ENCODE measurements around the gene CFDP1. TPM values are rescaled to one million over a fixed set of nuclear protein-coding genes. Genes with fewer than 3 reads are reported as not detected.

The CFDP1 gene
- total RNA-seq, 1 experiment from 2014 or later: 52.6 TPM

DNA sequence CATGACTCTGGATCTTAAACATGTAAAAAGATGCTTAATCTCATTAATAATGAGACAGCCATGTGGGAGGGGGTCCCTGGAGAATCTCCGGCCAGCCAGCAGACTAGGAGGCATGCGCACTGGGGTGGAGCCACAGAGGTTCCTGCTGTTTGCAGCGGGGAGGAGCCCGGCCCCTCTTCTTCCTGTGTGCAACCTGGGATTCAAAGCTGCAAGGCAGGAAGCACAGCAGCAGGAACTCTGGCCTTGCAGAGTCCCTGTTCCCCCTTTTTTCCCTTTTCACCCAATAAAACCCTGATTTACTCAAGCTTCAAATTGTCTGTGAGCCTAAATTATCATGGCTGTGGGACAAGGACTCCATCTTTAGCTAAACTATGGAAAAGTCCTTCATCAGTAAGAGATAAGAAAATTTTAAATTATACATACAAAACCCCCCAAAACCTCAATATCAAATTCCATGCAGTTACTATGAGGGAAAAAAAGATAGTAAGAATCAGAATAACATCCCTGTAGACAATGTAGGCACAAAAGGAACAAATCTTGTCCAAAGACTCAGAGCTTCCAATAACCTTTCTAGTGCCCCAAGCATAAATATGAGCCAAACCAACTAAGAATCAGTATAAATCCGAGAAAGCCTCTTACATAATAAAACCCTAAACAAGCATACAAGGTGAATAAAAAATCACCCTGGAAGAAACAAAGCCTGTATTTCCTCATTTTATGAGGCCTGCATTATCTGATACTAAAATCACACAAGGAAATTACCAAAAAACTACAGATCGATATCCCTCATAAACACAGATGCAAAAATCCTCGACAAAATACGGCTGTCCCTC is 12.1 kb downstream of the CFDP1 start:
- intact Hi-C loops (cut with micrococcal nuclease; ENCODE audit: unreplicated experiment): no loop called here
- no peak overlapping the region for H3K4me3 ChIP-seq
- H3K4me2 ChIP-seq: no peak overlapping the region
- TF ChIP-seq CTCF (conservative IDR thresholded peaks at IDR 0.05): no peak
- no peak for TF ChIP-seq EZH2 (IDR thresholded peaks at IDR 0.05; ENCODE audit: low read depth)
- no peaks in the 10 kb centered on the region for H3K9me3 ChIP-seq (ENCODE audit: insufficient read depth, low read depth)
- no peaks in the 10 kb centered on the region for H3K4me1 ChIP-seq (replicated peaks; ENCODE audit: insufficient read depth)
- H3F3A ChIP-seq (ENCODE audit: insufficient read depth, low read depth): peaks cover 11% of the 10 kb centered on the region; the same call in 1 of the 2 replicates
- H3K9me2 ChIP-seq (ENCODE audit: insufficient read depth): no peaks in the 10 kb centered on the region
- H3K27me3 ChIP-seq (ENCODE audit: insufficient read depth, low read depth): no peaks in the 10 kb centered on the region
- peaks cover 29% of the 10 kb centered on the region for H4K20me1 ChIP-seq (ENCODE audit: insufficient read depth)
- no peak overlapping the region for H2AFZ ChIP-seq
- no peak overlapping the region for H3K27ac ChIP-seq
- no peaks in the 10 kb centered on the region for H3K36me3 ChIP-seq (ENCODE audit: low read depth)
- no TSS peak for BruUV-seq (replicated peaks)
- DNase-seq: peak in 1 of 2 experiments; percentile 58
- ChIA-PET CTCF (no interaction called here), POLR2A (ENCODE audit: unreplicated experiment) (interaction anchor here (0.6 to 0.8 kb wide), 2 partner anchors 12 to 42 kb away, joined by 3 to 11 read pairs; partner anchors contain the start of gene CFDP1)
- peaks cover 79% of the 10 kb centered on the region for H3K79me2 ChIP-seq (ENCODE audit: low read depth)

DNA sequence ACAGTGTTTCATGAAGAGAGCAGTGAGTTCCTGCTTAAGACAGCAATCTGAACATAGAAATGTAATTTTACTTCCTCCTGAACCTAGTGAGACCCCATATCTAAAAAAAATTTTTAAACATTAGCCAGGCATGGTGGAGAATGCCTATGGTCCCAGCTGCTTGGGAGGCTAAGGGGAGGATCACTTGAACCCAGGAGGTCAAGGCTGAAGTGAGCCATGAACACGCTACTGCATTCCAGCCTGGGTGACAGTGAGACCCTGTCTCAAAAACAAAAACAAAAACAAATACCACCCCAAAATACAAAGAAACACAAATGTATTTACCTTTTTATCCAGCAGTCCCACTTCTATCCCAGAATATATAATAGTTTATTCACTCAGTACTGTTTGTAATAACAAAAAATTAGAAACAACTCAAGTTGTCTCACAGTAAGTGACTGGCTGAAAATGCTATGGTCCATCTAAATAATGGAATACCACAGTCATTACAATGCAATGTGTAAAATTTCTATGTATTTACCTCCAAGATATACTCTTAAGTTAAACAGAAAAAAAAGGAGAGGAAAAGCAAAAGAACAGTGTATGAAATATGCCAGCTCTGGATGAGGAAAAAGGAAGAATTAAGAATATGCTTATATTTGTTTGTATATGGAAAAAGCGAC is 16.3 kb downstream of the CFDP1 start:
- Histone ChIP-seq H3K27ac (no peak overlapping the region), H3K27me3 (ENCODE audit: insufficient read depth, low read depth) (no peaks in the 10 kb centered on the region), H3K4me1 (replicated peaks; ENCODE audit: insufficient read depth) (no peaks in the 10 kb centered on the region), H3K9me3 (ENCODE audit: insufficient read depth, low read depth) (no peaks in the 10 kb centered on the region), H3K36me3 (ENCODE audit: low read depth) (no peaks in the 10 kb centered on the region), H3K4me2 (no peak overlapping the region), H4K20me1 (ENCODE audit: insufficient read depth) (peaks cover 18% of the 10 kb centered on the region), H3K4me3 (no peak overlapping the region), H2AFZ (no peak overlapping the region), H3K79me2 (ENCODE audit: low read depth) (peaks cover 52% of the 10 kb centered on the region), H3K9me2 (ENCODE audit: insufficient read depth) (no peaks in the 10 kb centered on the region), H3F3A (ENCODE audit: insufficient read depth, low read depth) (peaks cover 11% of the 10 kb centered on the region; the same call in 1 of the 2 replicates)
- ChIA-PET CTCF (no interaction called here), POLR2A (ENCODE audit: unreplicated experiment) (no interaction called here)
- TF ChIP-seq EZH2 (IDR thresholded peaks at IDR 0.05; ENCODE audit: low read depth) (no peak), CTCF (conservative IDR thresholded peaks at IDR 0.05) (no peak)
- no TSS peak for BruUV-seq (replicated peaks)
- DNase-seq: no peak
- intact Hi-C loops (cut with micrococcal nuclease; ENCODE audit: unreplicated experiment): no loop called here

DNA sequence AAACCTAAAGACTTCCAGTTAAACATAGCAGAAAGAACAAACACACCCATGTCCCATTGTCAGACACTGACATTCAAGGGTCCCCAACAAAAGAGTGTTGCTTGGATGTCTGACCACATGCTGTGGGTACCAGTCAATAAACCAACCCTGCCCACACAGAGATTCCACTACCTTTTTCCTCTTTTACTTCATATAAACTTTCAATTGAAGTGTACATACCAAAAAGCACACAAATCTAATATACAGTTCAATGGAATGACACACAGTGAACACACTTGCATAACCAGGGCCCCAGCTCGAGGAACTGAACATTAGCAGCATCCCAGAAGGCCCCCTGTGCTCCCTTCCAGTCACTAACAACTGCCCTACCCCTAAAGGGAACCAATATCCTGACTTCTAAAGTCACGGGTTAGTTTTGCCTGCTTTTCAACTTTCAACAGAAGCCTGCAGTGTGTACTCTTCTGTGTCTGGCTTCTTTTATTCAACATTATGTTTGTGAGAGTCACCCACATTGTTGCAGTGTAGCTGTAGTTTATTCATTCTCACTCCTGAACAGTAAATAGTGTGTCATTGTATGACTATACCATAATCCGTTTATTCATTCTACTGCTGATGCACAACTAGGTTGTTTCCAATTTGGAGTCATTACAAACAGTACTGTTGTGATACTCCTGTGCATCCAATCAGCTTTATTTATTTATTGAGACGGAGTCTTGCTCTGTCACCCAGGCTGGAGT is 18.0 kb downstream of the CFDP1 start:
- Histone ChIP-seq H3K9me3 (ENCODE audit: insufficient read depth, low read depth) (no peaks in the 10 kb centered on the region), H3F3A (ENCODE audit: insufficient read depth, low read depth) (0 out of 2 replicates have a peak, but pooled peaks cover under 1% of the 10 kb centered on the region), H3K4me2 (no peak overlapping the region), H3K79me2 (ENCODE audit: low read depth) (peaks cover 37% of the 10 kb centered on the region), H3K4me1 (replicated peaks; ENCODE audit: insufficient read depth) (no peaks in the 10 kb centered on the region), H3K36me3 (ENCODE audit: low read depth) (no peaks in the 10 kb centered on the region), H3K9me2 (ENCODE audit: insufficient read depth) (no peaks in the 10 kb centered on the region), H3K27ac (no peak overlapping the region), H3K27me3 (ENCODE audit: insufficient read depth, low read depth) (no peaks in the 10 kb centered on the region), H2AFZ (no peak overlapping the region), H4K20me1 (ENCODE audit: insufficient read depth) (0 out of 2 replicates have a peak, but pooled peaks cover 4% of the 10 kb centered on the region), H3K4me3 (no peak overlapping the region)
- ChIA-PET CTCF (no interaction called here), POLR2A (ENCODE audit: unreplicated experiment) (interaction anchor here (0.6 kb wide), 1 partner anchor 135 kb away, joined by 5 read pairs; no protein-coding TSS in a partner anchor)
- DNase-seq: no peak
- BruUV-seq (replicated peaks): no TSS peak
- TF ChIP-seq CTCF (conservative IDR thresholded peaks at IDR 0.05) (no peak), EZH2 (IDR thresholded peaks at IDR 0.05; ENCODE audit: low read depth) (no peak)
- intact Hi-C loops (cut with micrococcal nuclease; ENCODE audit: unreplicated experiment): no loop called here

Data from PC-9 (cell line).